NCI-H526 (cell line): ENCODE measurements around the gene DENND5A.
A peak's percentile ranks its signal among the peaks of the same experiment; 100 is the strongest.

Source experiments
- DNase-seq, 2 experiments: peaks; one replicate each; lab custom pipeline; 2025; lab: John Stamatoyannopoulos, UW

Gene DENND5A

GRCh38 chr11:9265211-9266131 is at the start of gene DENND5A:
Gene DENND5A (minus strand): TSS chr11:9265350. CDS start chr11:9265069, 281 bp downstream.
- DNase-seq, result peak; percentile 60 to 92

- DNase-seq, result peak; percentile 98 to 99
These were observed 49.3 kb upstream of the DENND5A start, which contains the start of gene TMEM41B for GRCh38 chr11:9314291-9315077. Gene TMEM41B (minus strand): TSS chr11:9314593. CDS start chr11:9314441, 152 bp downstream.

GRCh38 chr11:9313648-9314290 is 48.6 kb upstream of the DENND5A start:
- peak; percentile 37 to 62 for DNase-seq

GRCh38 chr11:9310485-9311090 is 45.4 kb upstream of the DENND5A start:
- no peak for DNase-seq

GRCh38 chr11:9304178-9304577 is 39.0 kb upstream of the DENND5A start:
- no peak for DNase-seq

GRCh38 chr11:9302448-9302847 is 37.3 kb upstream of the DENND5A start:
- no peak for DNase-seq

GRCh38 chr11:9301720-9302119 is 36.6 kb upstream of the DENND5A start:
- no peak for DNase-seq

- no peak for DNase-seq
These were observed 28.5 kb upstream of the DENND5A start for GRCh38 chr11:9293646-9294045.

GRCh38 chr11:9285850-9286587 is 20.9 kb upstream of the DENND5A start:
- no peak for DNase-seq

GRCh38 chr11:9280655-9281301 is 15.6 kb upstream of the DENND5A start:
- peak; percentile 15 to 37 for DNase-seq

GRCh38 chr11:9277176-9277575 is 12.0 kb upstream of the DENND5A start:
- DNase-seq, result no peak

- peak; percentile 22 to 55 for DNase-seq
These were observed 11.4 kb upstream of the DENND5A start for GRCh38 chr11:9276571-9276970.

- no peak for DNase-seq
These were observed 9.5 kb upstream of the DENND5A start for GRCh38 chr11:9274499-9275258.

- no peak for DNase-seq
These were observed 8.5 kb upstream of the DENND5A start for GRCh38 chr11:9273376-9274336.

- no peak for DNase-seq
These were observed 4.4 kb upstream of the DENND5A start for GRCh38 chr11:9269492-9270013.

- no peak for DNase-seq
These were observed 2.5 kb upstream of the DENND5A start for GRCh38 chr11:9267680-9268079.

- no peak for DNase-seq
These were observed 1.8 kb upstream of the DENND5A start for GRCh38 chr11:9266926-9267325.

GRCh38 chr11:9266132-9266736 is 1.1 kb upstream of the DENND5A start:
- DNase-seq, result no peak
